Aorta (tissue), 5 donors: ENCODE measurements around the gene ARAP3. TPM values are rescaled to one million over a fixed set of nuclear protein-coding genes. Genes with fewer than 3 reads are reported as not detected.
A peak's percentile ranks its signal among the peaks of the same experiment; 100 is the strongest.

Experiments
- ATAC-seq: fragments of 200-7000 bp; cut with Tn5 transposase; one replicate; pipeline ENCODE4 v1.9.1; 2022; ENCODE audit warnings: moderate library complexity; ENCODE audit not compliant: low FRiP score
- DNase-seq, 2 donors: peaks; one replicate each; pipeline ENCODE4 v3.0.0-alpha.2; 2020
- H3K27ac ChIP-seq, 2 donors: one replicate each; pipeline ENCODE4 v1.5.1; 2013; ENCODE audit warnings: low read length in 2 of 2, mild to moderate bottlenecking in 2 of 2, moderate library complexity in 2 of 2, control low read depth in 1 of 2, inconsistent platforms in 1 of 2, low read depth in 1 of 2
- H3K27me3 ChIP-seq, 2 donors: one replicate each; pipeline ENCODE4 v1.6.1; 2013; ENCODE audit warnings: control low read depth in 1 of 2, low read length in 1 of 2, mild to moderate bottlenecking in 1 of 2, moderate library complexity in 1 of 2; ENCODE audit not compliant: insufficient read depth in 2 of 2, control insufficient read depth in 1 of 2
- H3K36me3 ChIP-seq, 2 donors: one replicate each; pipeline ENCODE4 v1.6.1; 2013; ENCODE audit warnings: control low read depth in 1 of 2, low read length in 1 of 2, mild to moderate bottlenecking in 1 of 2; ENCODE audit not compliant: insufficient read depth in 2 of 2, control insufficient read depth in 1 of 2
- H3K4me1 ChIP-seq, 2 donors: one replicate each; pipeline ENCODE4 v1.6.1; 2013; ENCODE audit warnings: low read length in 2 of 2, control low read depth in 1 of 2, mild to moderate bottlenecking in 1 of 2, moderate library complexity in 1 of 2; ENCODE audit not compliant: insufficient read depth in 2 of 2, control insufficient read depth in 1 of 2
- H3K4me3 ChIP-seq, 2 donors: one replicate each; pipeline ENCODE4 v1.5.1; 2013; ENCODE audit warnings: low read length in 2 of 2, control low read depth in 1 of 2, mild to moderate bottlenecking in 1 of 2
- H3K9me3 ChIP-seq: one replicate; pipeline ENCODE4 v1.6.1; 2013; ENCODE audit warnings: mild to moderate bottlenecking, low read length; ENCODE audit not compliant: control insufficient read depth
- WGBS, 2 donors: extraction: QIAGEN DNeasy Blood & Tissue Kit; methylation state at CpG; one replicate each; pipeline ENCODE4 v1.1.7; 2013; 5-methylcytosine and 5-hydroxymethylcytosine counted together
- intact Hi-C, 2 donors: fragments of 100-400 bp; cut with DNase I; formaldehyde crosslinking; loops; one replicate each; pipeline versions ENCODE4 v1.14.2 to v1.15.0; 2022
- polyA plus RNA-seq, 2 donors: library from polyadenylated mRNA; stranded (reverse); fragments of 200-250 nt; gene quantifications; one replicate each; pipeline ENCODE4 v1.2.3, GENCODE V29; 2013
- total RNA-seq, 2 donors: library from RNA; stranded (reverse); fragmentation: NEBNext Ultra II Directional; extraction: Animal tissue kit (Norgen Biotek cat#: 25700); gene quantifications; one replicate each; pipeline ENCODE4 v1.2.1, GENCODE V29; 2021
- donor health status: healthy with polysubstance abuse.
- donor health status: Bipolar disorder and iron deficiency.
- donor health status: DM: no; HTN: no; CAD: no.
- donor health status: DM: no; HTN: no; CAD: no.
- donor health status: DM: yes; HTN: yes; CAD: no.

Gene ARAP3
- total and polyA plus RNA-seq, 4 donors: 1.8 to 34.2 (median 17.8) TPM

DNA sequence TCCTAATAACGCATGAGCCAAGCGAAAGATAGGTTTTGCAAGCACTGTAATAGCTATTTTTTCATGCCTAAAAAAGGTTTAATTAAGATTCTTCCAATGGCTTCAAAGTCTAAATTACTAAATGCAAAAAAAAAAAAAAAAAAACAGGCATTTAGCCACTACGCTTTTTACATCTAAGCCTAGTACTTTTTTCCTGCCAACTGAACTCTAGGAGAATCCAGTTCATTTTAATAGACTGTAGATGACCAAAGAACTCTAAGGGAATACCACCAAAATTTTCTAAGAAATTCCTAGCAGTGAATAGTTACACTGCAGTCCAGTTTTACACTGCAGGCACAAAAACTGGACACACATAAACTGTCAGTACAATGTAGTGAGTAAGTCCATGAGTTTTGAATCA, 73.0 kb downstream of the ARAP3 start:
- Histone ChIP-seq H3K4me1 (no peaks in the 10 kb centered on the region), H3K27ac (no peak overlapping the region), H3K4me3 (no peak overlapping the region), H3K9me3 (no peaks in the 10 kb centered on the region), H3K27me3 (no peaks in the 10 kb centered on the region), H3K36me3 (no peaks in the 10 kb centered on the region)
- intact Hi-C loops: no loop called here
- DNase-seq (no peak), ATAC-seq (no peak)
- 90 to 96% methylated on average over 3 of the region's 3 CpGs for WGBS, 2 donors

GRCh38 chr5:141608557-141608956, 73.5 kb downstream of the ARAP3 start:
- H3K36me3 ChIP-seq: no peaks in the 10 kb centered on the region
- ATAC-seq (no peak), DNase-seq (no peak)
- no peaks in the 10 kb centered on the region for H3K4me1 ChIP-seq
- no peak overlapping the region for H3K27ac ChIP-seq
- H3K4me3 ChIP-seq: no peak overlapping the region
- 76 to 93% methylated on average over 1 of the region's 1 CpG for WGBS, 2 donors
- H3K9me3 ChIP-seq: no peaks in the 10 kb centered on the region
- no peaks in the 10 kb centered on the region for H3K27me3 ChIP-seq
- intact Hi-C loops: no loop called here

- Histone ChIP-seq H3K27ac (no peak overlapping the region), H3K4me3 (no peak overlapping the region), H3K27me3 (no peaks in the 10 kb centered on the region), H3K9me3 (no peaks in the 10 kb centered on the region), H3K36me3 (no peaks in the 10 kb centered on the region), H3K4me1 (no peaks in the 10 kb centered on the region)
- ATAC-seq: no peak
- intact Hi-C loops: no loop called here
- no peak for DNase-seq
- 71 to 72% methylated on average over 2 of the region's 2 CpGs for WGBS, 2 donors
These were observed 74.0 kb downstream of the ARAP3 start for GRCh38 chr5:141608046-141608445.

DNA sequence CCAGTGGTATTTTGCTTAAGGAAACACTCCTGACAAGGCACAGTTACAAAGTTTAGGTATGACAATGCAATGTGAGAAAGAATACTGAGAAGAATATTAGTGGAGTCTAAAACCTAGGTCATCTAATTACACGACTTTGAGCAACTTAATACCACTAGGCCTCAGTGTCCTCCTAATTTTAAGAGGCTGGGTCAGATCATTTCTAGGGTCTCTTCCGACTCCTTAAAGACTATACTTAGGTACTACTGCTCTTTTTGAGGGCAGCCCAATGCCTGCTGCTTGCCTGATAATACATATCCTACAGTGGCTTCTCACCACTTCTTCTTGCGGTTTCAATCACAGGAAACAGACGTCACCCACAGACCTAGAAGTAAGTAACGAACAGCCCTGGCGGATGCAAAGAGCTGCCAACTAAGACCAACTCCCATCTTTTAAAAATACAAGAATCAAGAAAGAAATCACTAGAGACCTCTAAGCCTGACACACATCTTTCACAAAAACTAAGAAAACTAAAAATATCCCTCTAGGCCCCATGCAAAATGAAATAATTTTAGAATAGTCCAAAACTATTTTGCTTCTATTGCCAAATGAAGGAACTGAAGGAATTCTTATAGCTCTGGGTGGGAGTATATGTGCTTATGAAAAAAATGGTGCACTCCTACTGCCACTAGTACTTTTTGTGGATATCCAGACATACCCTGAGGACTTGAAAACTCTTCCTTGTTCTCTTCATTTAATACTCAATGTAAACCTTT, 76.3 kb downstream of the ARAP3 start:
- H3K9me3 ChIP-seq: no peaks in the 10 kb centered on the region
- intact Hi-C loops: no loop called here
- peak in 1 of 2 donors; percentile 68 for DNase-seq
- no peaks in the 10 kb centered on the region for H3K27me3 ChIP-seq
- H3K4me3 ChIP-seq: no peak overlapping the region
- WGBS, 2 donors: 15 to 17% methylated on average over 6 of the region's 6 CpGs
- H3K4me1 ChIP-seq: no peaks in the 10 kb centered on the region
- peak; percentile 77 for ATAC-seq
- peak overlapping the region; percentile 67 to 77 for H3K27ac ChIP-seq
- H3K36me3 ChIP-seq: no peaks in the 10 kb centered on the region

DNA sequence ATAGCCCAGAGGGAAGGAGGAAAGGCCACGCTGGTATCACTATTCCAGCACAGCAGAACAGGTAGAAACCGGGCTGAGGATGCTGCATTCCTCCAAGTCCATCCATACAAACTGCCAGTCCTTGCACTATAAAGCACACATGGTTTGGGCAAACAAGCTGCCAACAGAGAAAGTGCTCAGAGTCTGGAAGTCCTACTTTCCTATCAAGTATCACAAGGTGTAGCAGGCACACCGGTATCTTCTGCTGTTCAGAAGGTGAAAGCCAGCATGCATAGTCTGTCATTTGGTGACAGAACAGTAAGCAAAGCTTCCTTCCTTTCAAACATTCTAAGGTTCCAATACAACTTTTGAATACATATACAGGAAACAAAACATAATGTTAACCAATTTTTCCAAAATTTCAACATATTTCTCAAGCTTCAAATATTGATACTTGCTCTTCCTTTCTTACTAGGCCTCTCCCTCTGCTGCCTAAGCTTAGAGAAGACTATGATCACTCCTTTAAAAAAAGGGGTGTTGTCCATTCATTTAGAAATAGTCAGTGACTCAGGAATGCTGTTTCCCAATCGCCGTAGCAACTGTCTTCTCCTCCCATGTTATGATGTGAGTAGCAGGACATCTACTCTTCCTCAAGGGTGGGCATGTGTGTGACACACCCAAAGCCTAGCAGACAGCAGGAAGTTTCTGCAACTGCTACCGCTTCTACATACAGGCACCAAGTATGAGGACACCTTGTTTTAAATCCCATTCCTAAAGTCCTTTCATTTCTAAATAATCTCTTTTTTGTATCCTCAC, 77.9 kb downstream of the ARAP3 start:
- no peaks in the 10 kb centered on the region for H3K36me3 ChIP-seq
- H3K9me3 ChIP-seq: no peaks in the 10 kb centered on the region
- H3K4me1 ChIP-seq: peaks cover 0 to 3% of the 10 kb centered on the region in 2 donors
- no peaks in the 10 kb centered on the region for H3K27me3 ChIP-seq
- WGBS, 2 donors: 73 to 77% methylated on average over 6 of the region's 6 CpGs
- peak overlapping the region in 1 of 2 donors; percentile 64 for H3K27ac ChIP-seq
- intact Hi-C loops: no loop called here
- no peak overlapping the region for H3K4me3 ChIP-seq
- DNase-seq: peak in 1 of 2 donors; percentile 62
- ATAC-seq: peak; percentile 86

Other genes with a start within 250 kb of the ARAP3 start
- gene PCDHGC3, start 206.3 kb downstream of the ARAP3 start, total RNA-seq: 100 to 1,000 TPM in 1 of 2 donors, 10 to 100 TPM in 1; 67.3 to 116 TPM
- gene PCDHGC3, start 206.3 kb downstream of the ARAP3 start, polyA plus RNA-seq: 10 to 100 TPM; 23.9 to 99.0 TPM
- gene PCDHGC4, start 197.2 kb downstream of the ARAP3 start, total RNA-seq: 1 to 10 TPM; 2.8 to 6.1 TPM
- under 1 TPM; 0.05 to 0.38 TPM for gene PCDHGC4, start 197.2 kb downstream of the ARAP3 start, polyA plus RNA-seq
- gene PCDHGC5, start 193.1 kb downstream of the ARAP3 start, total RNA-seq: 1 to 10 TPM; 2.8 to 6.3 TPM
- gene PCDHGC5, start 193.1 kb downstream of the ARAP3 start, polyA plus RNA-seq: under 1 TPM; 0.25 to 0.84 TPM
- gene DIAPH1, start 63.2 kb downstream of the ARAP3 start, total RNA-seq: 100 to 1,000 TPM in 1 of 2 donors, 10 to 100 TPM in 1; 93.4 to 125 TPM
- gene DIAPH1, start 63.2 kb downstream of the ARAP3 start, polyA plus RNA-seq: 10 to 100 TPM; 30.8 to 44.1 TPM
- gene HDAC3, start 45.4 kb downstream of the ARAP3 start, total RNA-seq: 10 to 100 TPM; 52.4 to 54.3 TPM
- gene HDAC3, start 45.4 kb downstream of the ARAP3 start, polyA plus RNA-seq: 10 to 100 TPM; 21.3 to 86.8 TPM
- 1 to 10 TPM; 1.5 to 1.9 TPM for gene RELL2, start 45.2 kb downstream of the ARAP3 start, total RNA-seq
- gene RELL2, start 45.2 kb downstream of the ARAP3 start, polyA plus RNA-seq: 1 to 10 TPM in 1 of 2 donors, under 1 TPM in 1; 0.63 to 2.9 TPM
- gene FCHSD1, start 30.8 kb downstream of the ARAP3 start, total RNA-seq: 10 to 100 TPM; 33.1 to 47.3 TPM
- 10 to 100 TPM in 1 of 2 donors, 1 to 10 TPM in 1; 9.4 to 59.7 TPM for gene FCHSD1, start 30.8 kb downstream of the ARAP3 start, polyA plus RNA-seq
- 10 to 100 TPM; 29.4 to 41.9 TPM for gene PCDH1, start 196.2 kb upstream of the ARAP3 start, total RNA-seq
- 1 to 10 TPM; 1.4 to 2.5 TPM for gene PCDH1, start 196.2 kb upstream of the ARAP3 start, polyA plus RNA-seq
- gene DELE1, start 241.6 kb upstream of the ARAP3 start, total RNA-seq: 100 to 1,000 TPM in 1 of 2 donors, 10 to 100 TPM in 1; 75.5 to 100 TPM
- gene DELE1, start 241.6 kb upstream of the ARAP3 start, polyA plus RNA-seq: 10 to 100 TPM; 25.0 to 79.6 TPM